Suprapubic skin (tissue), 4 donors: ENCODE results near the gene IL19. TPM values are rescaled to one million over a fixed set of nuclear protein-coding genes. Genes with fewer than 3 reads are reported as not detected.

Experiments used
- DNase-seq, 2 donors: peaks; one replicate each; pipeline ENCODE4 v3.0.0-alpha.2; 2019; ENCODE audit warnings: low spot score in 2 of 2
- H3K27ac ChIP-seq: fragments of 200-600 bp; sonication (generic); one replicate; pipeline ENCODE4 v1.5.1; 2019
- H3K27me3 ChIP-seq: fragments of 200-600 bp; sonication (generic); one replicate; pipeline ENCODE4 v1.5.1; 2019
- H3K36me3 ChIP-seq: fragments of 200-600 bp; sonication (generic); one replicate; pipeline ENCODE4 v1.5.1; 2019
- H3K4me1 ChIP-seq: fragments of 200-600 bp; sonication (generic); one replicate; pipeline ENCODE4 v1.5.1; 2019
- H3K4me3 ChIP-seq: fragments of 200-600 bp; sonication (generic); one replicate; pipeline ENCODE4 v1.5.1; 2019; ENCODE audit warnings: mild to moderate bottlenecking
- H3K9me3 ChIP-seq: fragments of 200-600 bp; sonication (generic); one replicate; pipeline ENCODE4 v1.5.1; 2019
- EP300 ChIP-seq: sonication (generic); formaldehyde crosslinking; IDR thresholded peaks from one replicate; pipeline ENCODE4 v1.6.1; 2017; ENCODE audit warnings: antibody characterized with exemption
- POLR2A ChIP-seq, 2 donors: fragments of 450-650 bp; IDR thresholded peaks; one replicate each; pipeline ENCODE4 v1.6.1; 2017; ENCODE audit warnings: antibody characterized with exemption in 2 of 2, mild to moderate bottlenecking in 2 of 2, moderate library complexity in 2 of 2
- POLR2AphosphoS5 ChIP-seq, 3 donors: sonication (generic); formaldehyde crosslinking; IDR thresholded peaks; one replicate each; pipeline ENCODE4 v1.6.1; 2017; ENCODE audit warnings: antibody characterized with exemption in 3 of 3
- WGBS: methylation state at CpG from one replicate; pipeline ENCODE4 v1.1.5; 2018; 5-methylcytosine and 5-hydroxymethylcytosine counted together
- total RNA-seq, 4 donors: library from RNA; depleted of rRNA; stranded (reverse); fragments of >200 nt; gene quantifications; one replicate each; pipeline ENCODE4 v1.1.0, GENCODE V29; 2016
- TF ChIP-seq, protein P1 (sequence below), 2 donors: fragments of 200-600 bp in 1 of 2; fragments of 450-650 bp in 1 of 2; sonication (generic) in 1 of 2; IDR thresholded peaks; one replicate each; pipeline ENCODE4 v1.5.1; 2016 to 2019; ENCODE audit warnings: antibody characterized with exemption in 2 of 2, mild to moderate bottlenecking in 1 of 2, moderate library complexity in 1 of 2

Gene IL19
- total RNA-seq, 4 donors from 2014 or later = not detected

DNA sequence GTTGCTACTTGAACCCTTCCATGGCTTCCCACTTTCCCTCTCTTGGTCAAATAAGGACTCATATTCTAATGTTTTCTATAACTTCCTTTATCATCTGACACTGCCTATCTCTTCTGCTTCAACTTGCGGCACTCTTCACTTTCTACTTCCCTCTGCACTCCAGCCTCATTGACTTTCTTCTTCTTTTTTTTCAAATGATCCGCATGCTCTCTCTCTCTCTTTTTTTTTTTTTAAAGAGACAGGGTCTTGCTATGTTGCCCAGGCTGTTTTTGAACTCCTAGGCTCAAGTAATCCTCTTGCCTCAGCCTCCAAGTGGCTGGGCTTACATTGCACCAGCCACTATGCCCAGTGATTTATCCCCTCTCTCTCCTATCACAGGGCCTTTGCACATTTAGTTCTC lies 9.1 kb downstream of the IL19 start:
- 58% methylated on average over 2 of the region's 2 CpGs for WGBS
- no peaks in the 10 kb centered on the region for H3K4me1 ChIP-seq
- no peaks in the 10 kb centered on the region for H3K36me3 ChIP-seq
- no peak for DNase-seq
- H3K27ac ChIP-seq = no peak overlapping the region
- TF ChIP-seq POLR2AphosphoS5 (IDR thresholded peaks at IDR 0.05) = no peak
- TF ChIP-seq, protein P1, sequence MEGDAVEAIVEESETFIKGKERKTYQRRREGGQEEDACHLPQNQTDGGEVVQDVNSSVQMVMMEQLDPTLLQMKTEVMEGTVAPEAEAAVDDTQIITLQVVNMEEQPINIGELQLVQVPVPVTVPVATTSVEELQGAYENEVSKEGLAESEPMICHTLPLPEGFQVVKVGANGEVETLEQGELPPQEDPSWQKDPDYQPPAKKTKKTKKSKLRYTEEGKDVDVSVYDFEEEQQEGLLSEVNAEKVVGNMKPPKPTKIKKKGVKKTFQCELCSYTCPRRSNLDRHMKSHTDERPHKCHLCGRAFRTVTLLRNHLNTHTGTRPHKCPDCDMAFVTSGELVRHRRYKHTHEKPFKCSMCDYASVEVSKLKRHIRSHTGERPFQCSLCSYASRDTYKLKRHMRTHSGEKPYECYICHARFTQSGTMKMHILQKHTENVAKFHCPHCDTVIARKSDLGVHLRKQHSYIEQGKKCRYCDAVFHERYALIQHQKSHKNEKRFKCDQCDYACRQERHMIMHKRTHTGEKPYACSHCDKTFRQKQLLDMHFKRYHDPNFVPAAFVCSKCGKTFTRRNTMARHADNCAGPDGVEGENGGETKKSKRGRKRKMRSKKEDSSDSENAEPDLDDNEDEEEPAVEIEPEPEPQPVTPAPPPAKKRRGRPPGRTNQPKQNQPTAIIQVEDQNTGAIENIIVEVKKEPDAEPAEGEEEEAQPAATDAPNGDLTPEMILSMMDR (IDR thresholded peaks at IDR 0.05) = no peak
- H3K27me3 ChIP-seq = peaks cover 7% of the 10 kb centered on the region
- H3K4me3 ChIP-seq = no peak overlapping the region
- no peaks in the 10 kb centered on the region for H3K9me3 ChIP-seq

GRCh38 chr1:206782448-206782847 lies 11.9 kb downstream of the IL19 start:
- no peaks in the 10 kb centered on the region for H3K27me3 ChIP-seq
- H3K4me3 ChIP-seq = no peak overlapping the region
- H3K36me3 ChIP-seq = no peaks in the 10 kb centered on the region
- no peaks in the 10 kb centered on the region for H3K9me3 ChIP-seq
- no peak overlapping the region for H3K27ac ChIP-seq
- H3K4me1 ChIP-seq = no peaks in the 10 kb centered on the region
- TF ChIP-seq EP300 = no peak
- no peak for TF ChIP-seq POLR2A (IDR thresholded peaks at IDR 0.05)
- TF ChIP-seq, protein P1 (IDR thresholded peaks at IDR 0.05) = no peak
- no peak for TF ChIP-seq POLR2AphosphoS5 (IDR thresholded peaks at IDR 0.05)
- no peak for DNase-seq
- 100% methylated on average over 2 of the region's 2 CpGs for WGBS

DNA sequence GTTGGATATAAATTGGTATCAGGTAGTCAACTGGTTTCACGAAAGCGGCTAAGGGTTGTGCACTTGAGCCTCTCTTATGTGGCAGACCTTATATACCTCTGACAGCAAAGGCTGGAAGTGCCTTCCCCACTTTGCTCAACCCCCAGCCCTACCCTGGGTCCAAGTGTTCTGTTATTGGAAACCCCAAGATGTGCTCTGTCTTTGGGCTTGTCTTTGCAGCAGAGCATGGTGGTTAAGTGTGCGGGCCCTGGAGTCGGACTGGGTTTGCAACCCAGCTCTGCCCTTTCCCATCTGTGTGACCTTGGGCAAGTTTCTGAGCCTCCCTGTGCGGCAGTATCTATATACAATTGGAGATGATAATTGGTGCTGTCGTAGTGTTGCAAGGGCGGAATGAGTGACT lies 12.9 kb downstream of the IL19 start:
- Histone ChIP-seq H3K36me3 (no peaks in the 10 kb centered on the region), H3K4me3 (no peak overlapping the region), H3K27ac (no peak overlapping the region), H3K4me1 (no peaks in the 10 kb centered on the region), H3K9me3 (no peaks in the 10 kb centered on the region), H3K27me3 (no peaks in the 10 kb centered on the region)
- TF ChIP-seq POLR2A (IDR thresholded peaks at IDR 0.05) (no peak), EP300 (no peak), POLR2AphosphoS5 (IDR thresholded peaks at IDR 0.05) (no peak)
- TF ChIP-seq, protein P1 (IDR thresholded peaks at IDR 0.05) = no peak
- 78% methylated on average over 7 of the region's 7 CpGs for WGBS
- DNase-seq = peak in 1 of 2 donors; percentile 40

DNA sequence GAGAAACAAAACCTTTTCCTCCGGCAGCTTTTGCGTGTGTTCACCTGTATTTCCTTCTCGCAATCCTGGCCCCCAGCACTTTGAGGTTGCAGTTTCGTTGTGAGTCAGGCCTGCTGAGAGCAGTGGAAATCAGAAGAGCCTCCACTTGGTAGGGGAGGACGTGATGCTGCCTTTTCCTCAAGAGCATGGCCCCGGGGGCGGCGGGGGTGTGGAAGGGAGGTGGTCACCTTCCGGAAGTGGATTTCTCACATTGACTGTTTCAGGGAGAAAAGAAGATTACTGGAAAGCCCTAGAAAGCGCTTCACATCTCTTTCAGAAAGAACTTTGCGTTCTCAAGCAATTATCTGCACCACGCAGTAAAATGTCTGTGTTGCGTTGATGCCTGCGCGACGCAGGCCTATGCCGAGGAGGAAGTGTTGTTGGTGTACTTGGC lies 13.9 kb downstream of the IL19 start:
- 90% methylated on average over 17 of the region's 17 CpGs for WGBS
- H3K4me3 ChIP-seq = no peak overlapping the region
- H3K27ac ChIP-seq = no peak overlapping the region
- H3K9me3 ChIP-seq = no peaks in the 10 kb centered on the region
- H3K4me1 ChIP-seq = no peaks in the 10 kb centered on the region
- no peaks in the 10 kb centered on the region for H3K27me3 ChIP-seq
- H3K36me3 ChIP-seq = no peaks in the 10 kb centered on the region
- peak in 1 of 2 donors; percentile 24 for DNase-seq
- TF ChIP-seq POLR2AphosphoS5 (IDR thresholded peaks at IDR 0.05) (no peak), EP300 (no peak), POLR2A (IDR thresholded peaks at IDR 0.05) (no peak)
- TF ChIP-seq, protein P1 (IDR thresholded peaks at IDR 0.05) = no peak

GRCh38 chr1:206785182-206785765 lies 14.7 kb downstream of the IL19 start:
- 78% methylated on average over 4 of the region's 4 CpGs for WGBS
- Histone ChIP-seq H3K4me3 (no peak overlapping the region), H3K36me3 (no peaks in the 10 kb centered on the region), H3K27me3 (no peaks in the 10 kb centered on the region), H3K9me3 (no peaks in the 10 kb centered on the region), H3K27ac (no peak overlapping the region), H3K4me1 (no peaks in the 10 kb centered on the region)
- DNase-seq = no peak
- TF ChIP-seq POLR2A (IDR thresholded peaks at IDR 0.05) (no peak), POLR2AphosphoS5 (IDR thresholded peaks at IDR 0.05) (no peak), EP300 (no peak)
- TF ChIP-seq, protein P1 (IDR thresholded peaks at IDR 0.05) = no peak
